Iris pigment epithelial cell (primary cell): Measurements from ENCODE around the gene CNBD2.
"Not testable (repeated sequence)": the region's sequence is repeated elsewhere in the genome, so short reads cannot be mapped to it uniquely, and the experiment has no call there.

Experiments
- DNase-seq: peaks from one replicate; pipeline ENCODE4 v3.0.0-alpha.2; 2011; ENCODE audit warnings: low read depth

The CNBD2 gene

GRCh38 chr20:36026131-36026530, 57.7 kb downstream of the CNBD2 start:
- DNase-seq: not testable (repeated sequence)

GRCh38 chr20:36028106-36028808, 59.9 kb downstream of the CNBD2 start:
- DNase-seq: no peak

- no peak for DNase-seq
Observed at GRCh38 chr20:36030149-36030548, 61.8 kb downstream of the CNBD2 start.

GRCh38 chr20:36031806-36032205, 63.4 kb downstream of the CNBD2 start:
- DNase-seq: no peak

GRCh38 chr20:36034875-36035274, 66.5 kb downstream of the CNBD2 start:
- DNase-seq: no peak

- DNase-seq: no peak
Observed at GRCh38 chr20:36035745-36036144, 67.4 kb downstream of the CNBD2 start.

GRCh38 chr20:36036688-36037087, 68.3 kb downstream of the CNBD2 start:
- DNase-seq: no peak

- DNase-seq: no peak
Observed at GRCh38 chr20:36040571-36040970, 72.2 kb downstream of the CNBD2 start.

GRCh38 chr20:36043441-36043840, 75.1 kb downstream of the CNBD2 start:
- DNase-seq: no peak

GRCh38 chr20:36043892-36044515, 75.6 kb downstream of the CNBD2 start:
- DNase-seq: no peak

GRCh38 chr20:36045373-36045714, 77.0 kb downstream of the CNBD2 start:
- DNase-seq: no peak

GRCh38 chr20:36046073-36046798, 77.8 kb downstream of the CNBD2 start:
- not testable (repeated sequence) for DNase-seq

- DNase-seq: peak; percentile 14
Observed at GRCh38 chr20:36049408-36049807, 81.0 kb downstream of the CNBD2 start.

- DNase-seq: peak; percentile 90
Observed at GRCh38 chr20:36050436-36051317, 82.3 kb downstream of the CNBD2 start.

GRCh38 chr20:36051318-36052116, 83.1 kb downstream of the CNBD2 start:
- DNase-seq: no peak

GRCh38 chr20:36052117-36052513, 83.7 kb downstream of the CNBD2 start:
- DNase-seq: no peak

- DNase-seq: not testable (repeated sequence)
Observed at GRCh38 chr20:36053863-36054518, 85.6 kb downstream of the CNBD2 start.

GRCh38 chr20:36055145-36055544, 86.8 kb downstream of the CNBD2 start:
- DNase-seq: no peak

GRCh38 chr20:36060676-36061075, 92.3 kb downstream of the CNBD2 start:
- no peak for DNase-seq

- no peak for DNase-seq
Observed at GRCh38 chr20:36061754-36062153, 93.4 kb downstream of the CNBD2 start.

- DNase-seq: peak; percentile 44
Observed at GRCh38 chr20:36062799-36063198, 94.4 kb downstream of the CNBD2 start.
